Measurements from ENCODE around the gene OLFM1. TPM values are rescaled to one million over a fixed set of nuclear protein-coding genes. Genes with fewer than 3 reads are reported as not detected.

Gene OLFM1
- total RNA-seq = 1.8 TPM

- DNase-seq (ENCODE audit: low spot score) (peak; percentile 68), ATAC-seq (peak; percentile 63)
Measured at GRCh38 chr9:135087489-135087792, at the start of gene OLFM1. OLFM1 (plus strand) TSS chr9:135087668; CDS start chr9:135087990, 322 bp downstream.

DNA sequence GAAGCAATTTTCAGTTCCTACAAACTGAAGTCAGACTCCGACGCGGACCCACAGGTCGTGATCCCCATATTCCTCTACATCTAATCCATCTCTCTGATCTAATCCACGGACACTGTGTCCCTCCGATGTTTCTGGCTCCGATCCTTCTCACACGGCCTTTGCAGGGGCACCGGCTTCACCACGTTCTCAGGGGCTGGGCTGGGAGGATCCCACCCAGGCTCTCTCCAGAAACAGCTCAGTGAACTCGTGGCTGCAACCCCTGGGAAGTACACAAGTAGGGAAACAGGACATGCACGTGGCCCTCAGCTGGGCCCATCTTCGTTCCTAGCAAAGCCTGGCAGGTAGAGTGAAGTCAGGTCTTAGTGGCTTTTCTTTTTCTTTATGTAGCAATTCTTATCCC is 49.1 kb upstream of the OLFM1 start:
- DNase-seq (ENCODE audit: low spot score) (peak; percentile 21), ATAC-seq (no peak)

GRCh38 chr9:135038826-135039225 is 48.6 kb upstream of the OLFM1 start:
- DNase-seq (ENCODE audit: low spot score) (peak; percentile 3), ATAC-seq (no peak)

GRCh38 chr9:135039266-135039870 is 48.1 kb upstream of the OLFM1 start:
- ATAC-seq = no peak
- DNase-seq (ENCODE audit: low spot score) = peak; percentile 31

GRCh38 chr9:135039916-135040645 is 47.4 kb upstream of the OLFM1 start:
- no peak for ATAC-seq
- peak; percentile 24 for DNase-seq (ENCODE audit: low spot score)

DNA sequence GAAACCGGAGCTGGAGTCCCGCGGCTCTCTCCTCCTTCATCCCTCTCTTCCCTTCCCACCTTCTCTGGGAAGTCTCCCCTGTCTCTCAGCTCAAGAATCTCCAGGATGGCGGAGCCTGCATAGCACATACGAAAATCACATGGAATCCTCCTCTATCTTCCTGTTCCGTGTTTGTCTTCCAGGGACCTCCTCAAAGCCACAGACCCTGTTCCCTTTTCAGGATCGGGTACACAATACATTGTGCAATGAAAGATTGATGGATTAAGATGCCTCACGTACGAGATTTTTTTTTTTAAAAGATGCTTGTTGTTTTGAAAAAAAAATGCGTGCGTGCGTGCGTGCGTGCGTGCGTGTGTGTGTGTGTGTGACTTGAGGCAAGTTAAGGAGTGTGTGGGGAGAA is 46.6 kb upstream of the OLFM1 start:
- ATAC-seq = no peak
- DNase-seq (ENCODE audit: low spot score) = no peak

DNA sequence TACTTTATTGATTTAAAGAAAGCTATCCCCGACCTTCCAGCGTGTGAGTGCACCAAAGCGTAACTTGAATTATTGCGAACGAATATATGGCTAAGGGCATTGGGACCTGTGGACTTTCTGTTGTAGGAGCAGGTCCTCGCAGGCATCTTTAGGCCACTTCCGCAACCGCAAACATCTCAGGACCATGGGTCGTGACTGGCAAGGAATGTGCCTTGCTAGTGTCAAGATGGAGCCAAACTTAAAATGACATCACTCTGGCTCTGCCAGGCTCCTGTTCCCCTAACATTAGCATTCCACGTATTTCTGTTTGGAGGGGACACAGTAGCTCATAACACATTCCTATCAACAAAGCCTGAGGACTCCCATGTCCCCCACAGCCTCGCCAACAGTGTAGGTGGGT is 44.1 kb upstream of the OLFM1 start:
- peak; percentile 2 for DNase-seq (ENCODE audit: low spot score)
- ATAC-seq = no peak

DNA sequence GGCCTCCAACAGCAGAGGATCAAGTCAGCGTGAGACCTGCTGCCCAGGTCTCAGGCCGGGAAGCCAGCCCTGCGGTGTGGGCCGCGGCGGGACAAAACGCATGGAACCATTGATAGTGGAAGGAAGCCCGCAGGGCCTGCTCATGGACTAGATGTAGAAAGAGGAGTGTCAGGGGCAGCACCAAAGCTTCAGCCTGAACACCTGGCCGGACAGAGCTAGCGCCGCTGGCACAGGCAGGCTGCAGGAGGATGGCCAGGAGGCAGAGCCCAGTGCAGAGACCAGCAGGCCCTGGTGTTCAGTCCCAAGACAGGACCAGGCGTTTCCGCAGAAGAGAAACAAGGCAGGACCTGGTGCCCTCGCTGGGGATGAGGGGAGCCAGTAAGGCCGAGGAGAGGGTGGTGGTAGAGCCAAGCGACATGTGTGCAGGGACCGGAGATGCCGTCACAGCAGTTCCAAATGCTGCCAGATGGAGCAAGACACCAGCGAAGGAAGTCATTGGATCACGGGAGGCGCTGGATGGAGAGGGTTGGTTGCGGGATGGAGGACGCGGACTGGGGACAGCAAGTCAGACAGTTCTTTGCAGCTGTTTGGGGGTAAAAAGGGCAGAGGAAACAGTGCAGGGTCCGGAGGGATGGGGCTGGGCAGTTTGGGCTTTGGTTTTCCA is 42.1 kb upstream of the OLFM1 start:
- ATAC-seq = no peak

DNA sequence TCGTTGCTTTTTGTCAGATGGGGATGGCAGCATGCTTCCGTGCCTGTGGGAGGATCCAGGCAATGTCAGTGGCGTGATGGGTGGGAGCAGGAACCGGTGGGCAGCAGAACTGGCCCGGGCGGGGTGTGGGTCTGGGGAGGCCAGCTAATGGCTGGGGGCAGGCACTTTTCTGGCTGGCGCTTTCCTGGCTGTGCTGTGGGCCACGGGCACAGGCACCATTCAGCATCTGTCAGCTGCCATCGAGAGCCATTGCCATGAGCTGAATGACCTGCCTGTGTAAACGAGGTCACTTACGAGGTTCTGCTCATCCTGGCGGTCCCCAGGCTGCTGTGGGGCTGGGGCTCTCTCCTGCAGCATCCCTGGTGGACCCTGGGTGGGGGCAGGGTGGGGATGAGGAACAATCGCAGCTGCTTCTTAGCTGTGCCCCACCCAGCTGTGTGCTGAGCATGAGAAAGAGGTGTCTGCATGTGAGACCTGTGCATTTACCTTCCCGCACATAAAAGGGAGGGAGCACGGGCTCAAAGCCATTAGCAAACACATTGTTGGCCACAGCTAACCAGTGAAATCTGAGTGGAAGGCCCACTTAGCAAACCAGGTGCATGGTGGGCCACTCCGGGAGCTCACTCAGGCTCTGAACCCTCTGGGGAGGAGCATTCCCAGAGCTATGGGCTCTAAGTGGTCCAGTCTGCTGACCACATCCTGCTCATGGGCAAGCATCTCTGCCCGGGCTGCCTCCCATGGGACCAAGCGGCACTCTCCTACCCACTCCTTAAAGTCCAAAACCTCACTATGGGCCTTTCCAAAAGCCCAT is 41.3 kb upstream of the OLFM1 start:
- ATAC-seq = no peak
- DNase-seq (ENCODE audit: low spot score) = no peak

More for the DNA sequence above, 42.1 kb upstream of the OLFM1 start:
- DNase-seq (ENCODE audit: low spot score) = no peak

DNA sequence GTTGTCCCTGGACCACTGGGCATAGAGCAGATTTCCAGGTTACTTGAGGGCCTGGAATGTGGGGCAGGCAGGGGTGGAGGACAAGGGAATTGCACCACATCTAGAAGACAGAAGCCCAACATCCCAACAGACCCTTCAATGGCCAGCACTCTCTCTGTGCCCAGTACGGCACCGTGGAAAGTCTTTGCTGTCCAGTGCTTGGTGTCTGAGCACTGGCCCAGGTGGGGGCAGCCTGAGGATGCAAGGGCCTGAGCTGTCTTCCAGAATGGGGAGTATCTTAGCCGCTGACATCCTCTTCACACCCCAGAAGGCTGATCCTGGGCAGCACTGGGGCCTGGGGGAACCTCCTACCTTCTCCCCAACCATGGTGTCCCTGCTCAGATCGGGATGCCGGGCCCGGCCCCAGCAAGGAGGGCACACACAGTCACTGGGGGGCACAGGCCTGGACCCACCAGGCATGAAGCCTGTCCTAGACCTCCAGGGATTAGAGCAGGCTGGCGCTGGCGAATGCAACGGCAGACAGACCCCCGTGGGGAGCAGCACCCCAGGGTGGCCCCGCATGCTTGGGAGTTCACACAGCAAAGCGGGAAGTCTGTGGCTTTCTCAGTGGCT is 40.6 kb upstream of the OLFM1 start:
- no peak for ATAC-seq
- DNase-seq (ENCODE audit: low spot score) = peak; percentile 36

DNA sequence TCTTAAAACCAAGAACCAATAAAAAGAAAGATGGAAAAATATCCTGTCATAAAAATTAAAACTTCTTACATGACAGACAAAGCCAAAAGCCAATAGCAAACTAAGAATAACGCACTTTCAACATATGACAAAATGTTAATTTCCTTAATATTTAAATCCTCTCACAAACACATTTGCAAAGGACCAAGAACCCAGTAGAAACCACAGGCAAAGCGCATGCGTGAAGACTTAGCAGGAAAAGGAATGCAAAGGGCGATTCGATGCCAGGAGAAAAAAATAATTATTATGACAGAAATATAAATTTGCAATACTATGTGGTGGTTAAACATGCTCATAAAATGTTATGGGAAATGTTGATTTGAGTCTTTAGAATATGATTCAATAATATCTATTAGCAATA is 39.9 kb upstream of the OLFM1 start:
- DNase-seq (ENCODE audit: low spot score) = no peak
- no peak for ATAC-seq

DNA sequence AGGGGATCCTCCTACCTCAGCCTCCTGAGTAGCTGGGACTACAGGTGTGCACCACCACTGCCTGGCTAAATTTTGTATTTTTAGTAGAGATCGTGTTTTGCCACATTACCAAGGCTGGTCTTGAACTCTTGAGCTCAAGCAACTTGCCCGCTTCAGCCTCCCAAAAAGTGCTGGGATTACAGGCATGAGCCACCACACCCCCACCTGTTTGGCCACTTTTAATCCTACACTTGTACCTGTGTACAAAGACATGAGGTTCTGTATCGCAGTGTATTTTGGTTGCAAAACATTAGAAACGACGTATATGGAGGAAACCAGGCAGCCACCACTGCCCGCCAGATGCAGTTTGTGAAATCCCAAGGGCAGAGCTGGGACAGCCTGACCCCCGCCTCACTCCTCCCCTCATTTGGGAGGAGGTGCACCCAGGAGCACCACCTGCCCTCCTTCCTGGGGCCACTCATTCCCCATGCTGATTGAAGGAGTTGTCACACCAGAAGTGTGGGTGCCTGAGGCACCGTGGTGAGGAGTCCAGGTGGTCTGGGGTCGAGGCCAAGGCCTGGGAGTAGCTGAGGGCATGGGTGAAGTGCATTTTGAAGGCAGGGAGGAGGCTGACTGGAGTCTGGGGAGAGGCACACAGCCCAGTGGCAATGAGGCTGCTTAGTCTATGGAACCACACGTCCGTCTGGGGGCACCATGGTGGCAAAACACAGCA is 39.3 kb upstream of the OLFM1 start:
- no peak for ATAC-seq
- no peak for DNase-seq (ENCODE audit: low spot score)

DNA sequence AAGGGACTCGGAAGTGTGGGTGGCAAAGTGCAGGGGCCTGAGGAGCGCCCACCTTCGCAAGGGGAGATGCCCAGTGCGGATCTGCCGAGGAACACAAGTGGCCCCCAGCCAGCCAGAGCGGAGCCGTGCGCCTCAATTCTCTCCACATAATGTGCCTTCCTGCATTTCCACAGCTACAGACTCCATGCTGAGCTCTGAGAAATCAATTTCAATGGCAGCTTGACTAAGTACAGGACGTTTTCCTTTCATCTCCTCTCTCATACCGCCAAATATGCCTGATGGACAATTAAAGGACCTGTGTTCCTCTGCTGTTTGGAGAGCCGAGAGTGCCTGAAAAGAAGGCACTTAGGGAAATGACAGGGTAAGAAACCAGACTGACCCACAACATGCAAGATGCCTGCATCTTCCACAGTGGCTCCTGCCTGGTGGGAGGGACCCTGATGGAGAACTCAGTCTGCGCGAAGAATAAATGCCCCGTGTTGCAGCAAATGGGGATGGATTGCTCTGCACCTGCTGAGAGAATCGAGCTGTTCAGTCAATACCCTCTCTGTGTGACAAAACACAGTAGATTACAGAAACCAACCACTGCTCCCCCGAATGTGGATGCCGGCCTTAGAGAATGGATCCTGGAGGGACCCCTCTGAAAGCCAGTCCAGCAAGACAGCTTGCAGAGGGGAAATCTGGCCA is 38.6 kb upstream of the OLFM1 start:
- ATAC-seq = no peak
- DNase-seq (ENCODE audit: low spot score) = no peak

- DNase-seq (ENCODE audit: low spot score) (no peak), ATAC-seq (no peak)
Measured at GRCh38 chr9:135049460-135049859, 38.0 kb upstream of the OLFM1 start.

- ATAC-seq = no peak
- peak; percentile 26 for DNase-seq (ENCODE audit: low spot score)
Measured at GRCh38 chr9:135050072-135050990, 37.1 kb upstream of the OLFM1 start.

- ATAC-seq = no peak
- DNase-seq (ENCODE audit: low spot score) = peak; percentile 22
Measured at GRCh38 chr9:135051316-135052038, 36.0 kb upstream of the OLFM1 start.

DNA sequence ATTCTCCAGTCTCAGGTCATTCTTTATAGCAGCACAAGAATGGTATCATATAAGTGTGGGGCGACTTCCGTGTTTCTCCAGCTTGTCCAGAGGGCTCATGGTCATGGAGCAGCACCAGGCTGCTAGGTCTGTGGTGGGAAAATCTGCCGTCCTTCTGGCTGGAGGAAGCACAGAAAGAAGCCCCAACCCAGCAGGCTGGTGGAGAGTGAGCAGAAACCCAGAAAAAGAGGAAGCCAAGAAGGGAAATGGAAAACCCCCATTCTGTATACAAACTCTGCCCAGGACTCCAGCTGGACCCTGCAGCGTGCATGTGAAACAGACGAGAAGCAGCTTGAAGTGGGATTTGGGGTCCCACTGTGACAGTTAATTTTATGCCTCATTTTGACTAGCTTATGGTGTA is 34.3 kb upstream of the OLFM1 start:
- ATAC-seq (no peak), DNase-seq (ENCODE audit: low spot score) (no peak)

- no peak for ATAC-seq
- no peak for DNase-seq (ENCODE audit: low spot score)
Measured at GRCh38 chr9:135055181-135055580, 32.3 kb upstream of the OLFM1 start.
